NOMO-1 treated with dmso at 0.1 percent for 144 hours (cell line): ENCODE measurements around the gene FDX2.
A peak's percentile ranks its signal among the peaks of the same experiment; 100 is the strongest.
"Not testable (repeated sequence)": the region's sequence is repeated elsewhere in the genome, so short reads cannot be mapped to it uniquely, and the experiment has no call there.

Experiments
- DNase-seq: peaks from one replicate; lab custom pipeline; 2025; ENCODE audit not compliant: unreplicated experiment; lab: John Stamatoyannopoulos, UW

The FDX2 gene

GRCh38 chr19:10315335-10316214, at the start of gene FDX2:
Gene FDX2, minus strand, starts transcription at chr19:10316015. Its CDS starts 19 bp downstream, at chr19:10315996.
- DNase-seq, result peak; percentile 32

DNA sequence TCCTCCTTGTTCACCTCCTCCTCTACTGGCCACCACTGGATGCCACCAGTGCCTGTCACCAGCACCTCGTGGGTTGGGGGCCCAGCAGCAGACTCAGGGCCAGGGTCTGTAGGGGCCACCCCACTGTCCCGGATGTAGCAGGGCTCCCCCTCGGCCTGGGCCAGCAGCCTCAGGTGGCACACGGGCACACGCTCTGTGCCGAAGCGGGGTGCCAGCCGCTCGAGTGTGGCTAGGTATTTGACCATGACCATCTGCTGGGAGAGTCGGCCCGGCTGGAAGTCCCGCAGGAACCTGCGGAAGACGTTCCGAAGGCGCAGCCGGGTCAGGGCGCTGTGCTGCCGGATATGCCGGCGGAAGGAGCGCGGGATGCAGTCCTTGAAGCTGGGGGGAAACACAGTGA, 49.7 kb upstream of the FDX2 start:
- no peak for DNase-seq

GRCh38 chr19:10364644-10365043, 48.8 kb upstream of the FDX2 start:
- no peak for DNase-seq

- no peak for DNase-seq
Observed at GRCh38 chr19:10363789-10364281, 48.0 kb upstream of the FDX2 start.

GRCh38 chr19:10362259-10362658, 46.4 kb upstream of the FDX2 start:
- no peak for DNase-seq

DNA sequence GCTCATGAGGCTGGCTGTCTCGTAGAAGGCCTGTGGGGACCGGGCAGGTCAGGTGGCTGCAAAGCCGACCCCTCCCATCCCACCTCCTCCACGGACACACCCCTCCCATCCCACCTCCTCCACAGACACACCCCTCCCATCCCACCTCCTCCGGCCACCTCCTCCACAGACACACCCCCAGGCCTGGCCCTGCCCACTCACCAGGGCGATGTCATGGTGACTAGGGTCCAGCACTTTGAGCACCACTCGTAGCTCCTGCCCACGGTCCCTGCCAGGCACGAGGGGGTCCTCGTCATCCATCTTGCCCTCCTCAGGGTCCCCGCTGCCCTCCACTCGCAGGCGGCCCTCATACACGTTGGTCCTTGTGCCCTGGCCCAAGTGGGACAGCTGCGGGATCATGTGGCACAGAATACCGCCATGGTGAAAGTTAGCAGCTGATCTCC, 45.8 kb upstream of the FDX2 start:
- DNase-seq, result no peak

DNA sequence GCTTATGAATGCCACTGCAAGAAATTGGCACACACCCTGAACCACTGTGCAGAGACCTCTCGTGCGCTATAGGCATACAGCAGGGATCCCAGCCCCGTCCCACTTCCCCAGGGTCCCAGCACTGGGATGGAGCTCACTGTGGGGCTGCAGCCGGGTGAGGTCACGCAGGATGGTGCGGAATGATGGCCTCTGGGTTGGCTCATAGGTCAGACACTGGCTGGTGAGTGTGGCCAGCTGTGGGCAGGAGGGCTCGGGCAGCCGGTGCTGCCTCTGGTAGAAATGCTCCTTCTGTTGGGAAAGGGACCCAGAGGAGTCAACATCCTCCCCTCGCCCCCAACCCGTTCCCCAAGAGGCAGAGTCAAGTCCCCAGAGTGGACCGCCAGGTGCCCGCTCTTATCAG, 40.6 kb upstream of the FDX2 start:
- DNase-seq, result no peak

DNA sequence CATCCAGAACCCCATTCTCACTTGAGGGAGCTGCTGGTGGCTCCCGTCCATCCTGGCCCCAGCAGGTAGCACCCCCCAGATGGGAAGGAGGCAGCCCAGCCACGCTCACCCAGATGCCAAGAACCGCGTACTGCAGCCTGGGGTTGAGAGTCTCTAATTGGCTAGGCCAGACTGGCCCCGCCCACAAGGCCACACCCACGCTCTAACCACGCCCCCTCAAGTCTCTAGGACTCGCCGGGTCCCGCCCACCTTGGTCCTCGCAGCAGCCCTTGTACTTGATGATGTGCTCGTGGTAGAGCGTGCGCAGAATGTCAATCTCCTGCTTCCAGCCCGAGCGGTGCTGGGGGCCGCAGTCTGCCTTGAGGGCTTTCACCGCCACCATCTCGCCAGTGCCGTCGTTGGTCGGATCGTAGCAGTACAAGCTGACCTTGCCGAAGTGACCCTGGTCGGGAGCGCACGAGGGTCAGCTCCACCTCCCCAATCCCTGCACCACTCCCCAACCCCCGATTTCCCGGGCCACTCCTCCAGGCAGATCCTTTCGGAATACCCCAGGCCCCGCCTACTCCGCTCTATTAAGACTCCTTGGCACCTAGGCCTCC, 38.1 kb upstream of the FDX2 start:
- no peak for DNase-seq

- no peak for DNase-seq
Observed at GRCh38 chr19:10352764-10353671, 37.2 kb upstream of the FDX2 start.

DNA sequence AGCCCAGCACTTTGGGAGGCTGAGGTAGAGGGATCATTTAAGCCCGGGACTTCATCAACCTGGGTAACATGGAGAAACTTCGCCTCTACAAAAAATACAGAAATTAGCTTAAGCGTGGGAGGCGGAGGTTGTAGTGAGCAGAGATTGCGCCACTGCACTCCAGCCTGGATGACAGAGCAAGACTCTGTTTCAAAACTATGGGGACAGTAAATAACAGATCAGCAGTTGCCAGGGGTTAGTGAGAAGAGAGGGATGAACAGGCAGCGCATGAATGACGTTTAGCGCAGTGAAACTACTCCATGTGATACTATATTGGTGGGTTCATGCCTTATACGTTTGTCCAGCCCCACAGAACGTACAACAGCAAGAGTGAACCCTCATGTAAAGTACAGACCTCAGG, 30.7 kb upstream of the FDX2 start:
- peak; percentile 59 for DNase-seq

DNA sequence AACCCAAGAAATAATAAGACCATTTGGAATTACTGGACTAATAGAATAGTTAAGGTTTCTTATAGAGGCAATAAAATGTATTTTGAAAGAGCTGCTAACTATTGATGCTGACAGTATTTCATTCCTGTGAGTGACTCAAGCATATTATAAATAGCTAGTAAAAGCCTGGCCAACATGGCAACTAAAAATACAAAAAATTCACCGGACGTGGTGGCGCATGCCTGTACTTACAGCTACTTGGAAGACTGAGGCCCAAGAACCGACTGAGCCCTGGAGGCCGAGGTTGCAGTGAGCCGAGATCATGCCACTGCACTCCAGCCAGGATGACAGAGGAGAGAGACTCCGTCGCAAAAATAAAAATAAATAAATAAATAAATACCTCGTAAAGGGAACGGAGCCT, 29.0 kb upstream of the FDX2 start:
- no peak for DNase-seq

DNA sequence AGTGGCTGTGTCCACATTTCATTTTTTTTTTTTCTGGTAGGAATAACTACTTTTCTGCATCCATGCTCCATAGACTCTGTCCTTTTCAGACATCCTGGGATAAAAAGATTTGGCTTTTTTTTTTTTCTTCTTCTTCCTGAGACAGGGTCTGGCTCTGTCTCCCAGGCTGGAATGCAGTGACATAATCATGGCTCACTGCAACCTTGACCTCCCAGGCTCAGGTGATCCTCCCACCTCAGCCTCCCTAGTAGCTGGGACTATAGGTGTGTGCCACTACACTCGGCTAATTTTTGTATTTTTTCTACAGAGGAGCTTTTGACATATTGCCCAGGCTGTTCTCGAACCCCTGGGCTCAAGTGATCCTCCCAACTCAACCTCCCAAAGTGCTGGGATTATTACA, 27.7 kb upstream of the FDX2 start:
- no peak for DNase-seq

DNA sequence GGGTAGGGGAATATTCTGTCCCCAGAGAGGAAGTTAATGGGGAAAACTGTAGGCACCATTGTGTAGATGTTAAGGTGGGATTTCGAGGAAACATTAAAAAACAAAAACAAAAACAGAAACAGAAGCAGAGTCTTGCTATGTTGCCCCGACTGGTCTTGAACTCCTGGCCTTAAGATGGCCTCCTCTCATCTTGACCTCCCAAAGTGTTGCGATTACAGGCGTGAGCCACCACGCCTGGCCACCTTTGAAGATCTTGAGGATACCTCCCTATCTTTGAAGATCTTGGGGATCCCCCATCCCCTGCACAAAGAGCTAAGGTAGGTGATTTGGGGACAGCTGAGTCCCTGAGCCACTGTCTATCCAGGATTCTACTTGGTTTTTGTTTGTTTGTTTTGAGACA, 24.2 kb upstream of the FDX2 start:
- DNase-seq, result no peak

DNA sequence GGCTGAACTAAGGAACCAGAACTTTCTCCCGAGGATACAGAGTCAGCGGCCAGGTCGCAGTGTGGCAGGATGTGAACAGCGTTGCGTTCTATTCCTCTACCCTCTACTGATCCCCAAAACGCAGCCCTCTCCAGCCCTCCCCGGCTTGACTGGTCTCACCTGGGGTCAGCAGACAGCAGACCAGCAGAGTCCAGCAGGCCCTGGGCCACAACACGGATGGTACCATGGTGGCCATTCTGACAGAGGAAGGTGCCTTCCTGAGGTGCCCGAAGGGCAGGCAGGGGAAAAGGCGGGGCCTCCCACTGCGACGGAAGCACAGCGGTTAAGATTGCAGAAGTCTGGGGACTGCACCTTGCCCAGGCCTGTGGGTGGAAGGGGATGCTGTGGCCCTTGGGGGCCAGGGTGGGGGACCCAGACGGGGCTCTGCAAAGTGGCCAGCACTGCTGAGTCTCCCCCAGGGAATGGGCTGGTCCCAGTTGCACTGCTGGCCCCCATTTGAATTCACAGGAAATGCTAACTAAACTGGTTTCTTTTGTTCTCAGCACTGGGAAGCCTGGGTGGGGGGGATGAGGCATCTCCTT, 23.7 kb upstream of the FDX2 start, which contains the start of gene ICAM3:
Gene ICAM3 (minus strand): TSS at position 245 of the 581 bp plus-strand sequence. CDS start 10 bp downstream, at position 235.
- DNase-seq, result peak; percentile 70

DNA sequence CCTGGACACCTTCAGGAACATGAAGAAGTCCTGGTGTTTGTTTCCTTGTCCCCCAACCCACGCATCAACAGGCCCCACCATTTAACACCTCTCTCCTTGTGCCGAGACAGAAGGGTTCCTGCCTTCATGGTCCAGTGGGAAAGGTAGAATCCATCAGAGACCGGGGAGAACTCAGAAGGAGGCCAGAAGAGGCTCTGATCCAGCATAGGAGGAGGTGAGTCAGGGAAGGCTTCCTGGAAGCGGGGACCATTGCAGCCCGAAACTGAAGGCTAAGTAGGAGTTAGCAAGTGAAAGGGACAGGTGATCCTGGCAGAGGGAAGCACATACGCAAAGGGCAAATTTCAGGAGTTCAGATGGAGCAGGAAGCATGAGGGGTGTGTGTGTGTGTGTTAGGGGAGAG, 23.1 kb upstream of the FDX2 start:
- no peak for DNase-seq

GRCh38 chr19:10336725-10337124, 20.9 kb upstream of the FDX2 start:
- not testable (repeated sequence) for DNase-seq

DNA sequence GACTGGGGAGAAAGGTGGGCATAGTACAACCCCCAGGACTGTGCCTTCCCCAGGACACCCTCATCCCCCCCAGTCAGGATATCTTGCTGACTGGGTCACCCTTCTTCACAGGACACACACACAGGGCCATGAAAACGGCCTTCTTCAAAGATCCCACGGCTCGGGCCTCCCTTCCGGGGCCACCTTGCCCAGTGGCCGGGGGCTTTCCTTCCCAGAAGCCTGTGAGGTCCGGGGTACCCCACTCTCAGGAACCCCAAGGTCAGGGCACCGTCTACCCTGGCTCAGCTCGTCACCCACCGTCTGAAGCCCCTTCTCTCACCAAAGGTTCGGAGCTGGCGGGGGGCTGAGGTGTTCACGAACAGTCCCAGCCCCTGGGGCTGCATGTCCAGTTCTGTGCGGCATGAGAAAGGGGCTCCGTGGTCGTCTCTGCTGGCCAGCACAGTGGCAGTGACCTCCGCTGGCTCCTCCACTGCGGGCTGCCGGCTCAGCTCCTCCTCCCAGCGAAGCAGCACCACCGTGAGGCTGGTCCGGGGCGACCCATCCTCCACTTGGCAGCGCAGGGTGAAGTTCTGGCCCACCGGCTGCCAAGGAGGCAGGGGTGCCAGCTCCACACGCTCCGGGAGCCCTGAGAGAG, 19.7 kb upstream of the FDX2 start:
- DNase-seq, result no peak

DNA sequence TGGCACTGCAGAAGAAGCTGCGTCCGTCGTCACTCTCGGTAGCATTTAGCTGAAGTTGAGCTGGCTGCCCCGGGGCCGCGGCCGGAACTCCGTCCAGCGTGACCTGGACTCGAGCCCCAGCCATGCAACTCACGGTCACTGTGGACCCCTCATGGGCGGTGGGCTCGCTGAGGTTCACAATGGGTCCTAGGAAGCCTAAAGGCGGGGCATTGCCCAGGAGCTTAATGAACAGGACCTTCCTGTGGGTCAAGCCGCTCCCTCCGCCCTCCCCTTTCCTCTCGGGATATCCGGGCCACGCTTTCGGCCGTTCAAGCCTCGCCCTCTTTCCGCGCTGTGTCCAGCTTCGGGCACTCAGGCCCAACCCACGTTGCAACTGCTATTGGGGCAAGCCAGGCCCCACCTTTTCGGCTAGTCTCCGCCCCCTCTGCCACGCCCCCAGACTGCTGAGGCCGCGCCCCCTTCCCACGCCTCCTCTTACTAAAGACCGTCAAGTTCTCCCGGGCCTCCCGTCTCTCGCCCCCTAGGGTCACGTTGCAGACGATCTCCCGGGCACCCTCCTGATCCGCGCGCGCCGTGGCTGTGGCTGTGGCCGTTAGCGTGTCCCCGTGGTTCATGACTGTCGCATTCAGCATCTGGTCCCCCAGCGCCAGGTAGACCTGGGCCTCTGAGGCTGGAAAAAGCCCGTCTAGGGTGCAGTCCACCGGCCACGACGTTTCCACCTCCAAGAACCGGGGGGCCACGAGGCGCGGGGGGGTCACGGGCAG, 19.0 kb upstream of the FDX2 start:
- peak; percentile 77 for DNase-seq

DNA sequence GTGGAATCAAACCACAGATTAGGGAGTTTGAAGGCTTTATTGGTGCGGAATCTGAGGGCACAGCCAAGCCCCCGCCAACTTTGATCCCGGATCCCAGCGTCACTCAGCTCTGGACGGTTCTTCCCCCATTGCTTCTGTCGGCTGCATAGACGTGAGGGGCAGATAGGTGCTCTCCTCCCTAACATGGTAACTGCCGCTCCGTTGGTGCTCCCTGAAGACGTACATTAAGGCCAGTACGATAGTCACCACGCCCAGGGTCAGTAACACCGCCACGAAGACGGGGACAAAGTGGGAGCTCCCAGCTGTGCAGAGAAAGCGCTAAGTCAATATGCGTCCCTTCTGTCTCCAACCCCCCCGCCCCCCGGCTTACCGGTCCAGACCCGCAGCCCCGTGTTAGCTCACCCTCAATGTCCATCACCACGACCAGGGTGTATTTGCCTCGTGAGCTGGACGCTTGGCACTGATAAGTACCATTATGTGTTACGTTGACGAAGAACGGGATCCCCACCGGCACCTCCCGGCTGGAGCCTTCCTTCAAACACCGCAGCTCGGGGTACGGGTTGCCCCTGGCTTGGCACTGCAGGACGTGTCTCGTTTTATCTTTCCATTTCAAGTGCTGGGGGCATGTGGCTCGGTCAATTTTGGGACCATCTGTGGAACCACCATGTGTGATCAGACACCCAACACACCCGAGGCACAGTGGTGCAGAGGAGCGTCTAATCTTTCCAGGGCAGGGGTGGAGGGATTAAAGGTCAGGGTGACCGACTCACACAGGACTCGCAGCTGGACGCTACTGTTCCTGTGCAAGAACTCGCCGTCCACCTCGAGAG, 18.2 kb upstream of the FDX2 start:
- DNase-seq, result no peak
